GM19240 (cell line): ENCODE data around the gene HIF1A.
A peak's percentile ranks its signal among the peaks of the same experiment; 100 is the strongest.
"Not testable (repeated sequence)": the region's sequence is repeated elsewhere in the genome, so short reads cannot be mapped to it uniquely, and the experiment has no call there.

Source experiments
- DNase-seq: peaks from one replicate; pipeline ENCODE4 v3.0.0; 2011; ENCODE audit warnings: low spot score; ENCODE audit not compliant: insufficient read length

Gene HIF1A

DNA sequence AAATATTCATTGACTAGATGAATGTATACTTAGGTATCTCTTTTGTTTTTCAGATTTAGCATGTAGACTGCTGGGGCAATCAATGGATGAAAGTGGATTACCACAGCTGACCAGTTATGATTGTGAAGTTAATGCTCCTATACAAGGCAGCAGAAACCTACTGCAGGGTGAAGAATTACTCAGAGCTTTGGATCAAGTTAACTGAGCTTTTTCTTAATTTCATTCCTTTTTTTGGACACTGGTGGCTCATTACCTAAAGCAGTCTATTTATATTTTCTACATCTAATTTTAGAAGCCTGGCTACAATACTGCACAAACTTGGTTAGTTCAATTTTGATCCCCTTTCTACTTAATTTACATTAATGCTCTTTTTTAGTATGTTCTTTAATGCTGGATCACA, 51.6 kb downstream of the HIF1A start:
- no peak for DNase-seq

DNA sequence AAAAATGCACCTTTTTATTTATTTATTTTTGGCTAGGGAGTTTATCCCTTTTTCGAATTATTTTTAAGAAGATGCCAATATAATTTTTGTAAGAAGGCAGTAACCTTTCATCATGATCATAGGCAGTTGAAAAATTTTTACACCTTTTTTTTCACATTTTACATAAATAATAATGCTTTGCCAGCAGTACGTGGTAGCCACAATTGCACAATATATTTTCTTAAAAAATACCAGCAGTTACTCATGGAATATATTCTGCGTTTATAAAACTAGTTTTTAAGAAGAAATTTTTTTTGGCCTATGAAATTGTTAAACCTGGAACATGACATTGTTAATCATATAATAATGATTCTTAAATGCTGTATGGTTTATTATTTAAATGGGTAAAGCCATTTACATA, 52.0 kb downstream of the HIF1A start:
- DNase-seq = no peak

- DNase-seq = no peak
Measured at GRCh38 chr14:61749264-61749663, 54.0 kb downstream of the HIF1A start.

- no peak for DNase-seq
Measured at GRCh38 chr14:61749867-61750266, 54.6 kb downstream of the HIF1A start.

DNA sequence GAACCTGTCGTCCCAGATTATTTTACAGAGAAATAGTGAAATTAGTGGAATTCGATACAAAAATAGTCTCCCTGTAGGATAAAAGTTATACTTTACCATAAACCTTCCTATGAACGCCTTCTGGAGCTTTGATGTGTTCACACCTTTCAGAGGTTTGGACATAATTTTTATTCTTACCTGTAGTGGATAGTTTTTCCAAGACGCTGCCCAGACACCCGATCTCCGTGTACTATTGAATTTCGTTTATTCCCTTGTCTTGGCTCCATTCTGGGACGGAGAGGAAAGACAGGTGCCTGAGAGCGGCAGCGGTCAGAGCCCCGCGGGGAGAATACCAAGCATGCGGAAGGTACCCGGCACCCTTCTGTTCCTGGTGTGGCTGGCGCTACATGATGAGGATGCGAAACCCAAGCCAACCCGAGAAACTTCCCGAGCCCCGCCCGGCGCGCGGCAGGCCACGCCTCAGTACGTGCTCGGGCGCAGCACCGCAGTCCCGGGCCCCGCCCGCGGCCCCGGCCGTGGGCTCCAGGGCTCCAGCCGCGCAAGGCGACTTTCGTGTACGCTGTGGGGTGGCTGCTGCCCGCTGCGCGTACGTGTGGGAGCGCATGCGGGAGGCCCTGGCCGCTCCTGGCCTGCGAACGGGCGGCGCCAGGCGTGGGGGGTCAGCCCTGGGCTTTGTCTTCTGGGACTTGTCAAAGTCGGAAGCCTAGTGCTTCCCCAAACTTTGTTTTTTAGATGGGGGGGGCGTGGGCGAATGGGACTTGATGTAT, 55.6 kb downstream of the HIF1A start:
- peak; percentile 67 for DNase-seq

DNA sequence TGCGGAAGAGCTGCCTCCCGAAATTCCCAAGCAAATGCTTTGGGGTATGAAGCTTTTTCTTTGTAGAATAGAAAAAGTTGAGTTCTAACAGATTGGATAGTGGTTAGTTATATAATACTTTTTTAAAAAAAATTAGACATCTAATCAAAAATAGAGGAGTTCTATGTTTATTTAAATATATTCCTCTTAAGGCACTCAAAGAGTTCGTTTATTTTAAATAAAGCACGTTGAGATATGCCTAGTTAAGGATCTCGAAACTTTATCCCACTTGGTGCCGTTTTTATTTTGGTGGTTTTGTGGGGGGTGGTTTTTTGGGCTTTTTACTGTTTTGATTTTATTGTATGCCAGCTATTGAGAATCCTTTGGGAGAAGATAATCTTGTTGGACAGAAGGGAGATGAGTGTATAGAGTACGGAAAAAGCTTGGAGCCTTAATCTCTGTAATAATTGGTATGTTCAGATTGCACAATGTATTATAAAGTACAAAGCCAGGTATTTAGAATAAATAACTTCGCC, 56.2 kb downstream of the HIF1A start:
- DNase-seq = no peak

- DNase-seq = no peak
Measured at GRCh38 chr14:61752626-61753025, 57.3 kb downstream of the HIF1A start.

GRCh38 chr14:61753631-61754030, 58.3 kb downstream of the HIF1A start:
- no peak for DNase-seq

DNA sequence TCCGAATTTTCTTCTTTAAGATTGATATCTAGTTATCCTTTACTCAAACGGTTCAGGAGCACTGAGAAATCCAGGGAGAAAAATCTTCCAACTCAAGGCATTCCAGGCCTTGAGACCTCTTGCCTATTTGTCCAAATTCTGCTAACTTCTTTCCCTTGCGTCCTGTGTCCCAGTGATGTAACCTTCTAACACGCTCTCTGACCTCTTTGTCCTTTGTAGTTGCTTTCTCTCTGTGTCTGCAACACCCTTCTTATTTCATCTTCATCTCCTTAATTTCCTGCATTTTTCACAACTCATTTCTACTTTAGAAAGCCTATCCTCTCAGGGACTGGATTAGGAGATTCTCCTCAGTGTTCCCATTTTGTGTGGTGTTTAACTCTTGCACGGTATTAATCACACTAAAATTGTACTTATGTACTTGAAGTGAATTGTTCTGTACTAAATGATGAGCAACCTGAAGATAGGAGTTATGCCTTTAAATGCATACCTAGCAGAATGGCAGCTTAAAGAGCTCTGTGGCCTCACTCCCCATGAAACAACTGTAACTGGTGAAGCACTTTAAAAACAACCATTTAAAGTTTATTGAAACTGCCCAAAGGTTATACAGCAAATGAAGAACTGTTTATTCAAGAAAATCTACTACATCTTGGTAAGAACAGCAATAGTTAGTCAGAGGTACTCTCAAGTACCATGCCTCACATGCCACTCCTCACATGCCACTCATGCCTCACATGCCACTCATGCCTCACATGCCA, 59.5 kb downstream of the HIF1A start:
- DNase-seq = no peak

DNA sequence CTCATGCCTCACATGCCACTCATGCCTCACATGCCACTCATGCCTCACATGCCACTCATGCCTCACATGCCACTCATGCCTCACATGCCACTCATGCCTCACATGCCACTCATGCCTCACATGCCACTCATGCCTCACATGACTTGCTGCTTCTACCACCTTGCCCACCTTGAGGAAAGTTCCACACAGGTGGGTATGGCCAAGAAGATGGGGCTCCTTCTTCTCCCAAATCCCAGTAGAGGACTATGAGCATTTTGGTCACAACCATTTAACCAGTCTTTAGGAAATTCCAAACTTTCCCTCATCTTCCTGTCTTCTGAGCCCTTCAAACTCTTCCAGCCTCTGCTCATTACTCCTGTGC, 60.0 kb downstream of the HIF1A start:
- DNase-seq = not testable (repeated sequence)

GRCh38 chr14:61756135-61756534, 60.8 kb downstream of the HIF1A start:
- no peak for DNase-seq

DNA sequence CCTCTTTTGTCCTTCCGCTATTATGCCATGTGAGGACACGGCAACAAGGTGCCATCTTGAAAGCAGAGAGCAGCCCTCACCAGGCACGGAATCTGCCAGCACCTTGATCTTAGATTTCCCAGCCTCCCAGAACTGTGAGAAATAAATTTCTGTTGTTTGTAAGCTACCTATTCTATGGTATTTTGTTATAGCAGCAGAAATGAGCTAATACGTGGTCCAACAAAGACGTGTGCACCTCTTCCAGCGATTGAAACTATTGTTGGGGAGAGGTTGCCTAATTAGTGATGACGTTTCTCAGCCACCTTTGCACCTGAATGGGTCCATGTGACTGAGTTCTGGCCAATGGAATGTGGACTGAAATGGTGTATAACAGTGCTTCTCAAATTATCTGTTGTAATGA, 64.6 kb downstream of the HIF1A start:
- DNase-seq = no peak

DNA sequence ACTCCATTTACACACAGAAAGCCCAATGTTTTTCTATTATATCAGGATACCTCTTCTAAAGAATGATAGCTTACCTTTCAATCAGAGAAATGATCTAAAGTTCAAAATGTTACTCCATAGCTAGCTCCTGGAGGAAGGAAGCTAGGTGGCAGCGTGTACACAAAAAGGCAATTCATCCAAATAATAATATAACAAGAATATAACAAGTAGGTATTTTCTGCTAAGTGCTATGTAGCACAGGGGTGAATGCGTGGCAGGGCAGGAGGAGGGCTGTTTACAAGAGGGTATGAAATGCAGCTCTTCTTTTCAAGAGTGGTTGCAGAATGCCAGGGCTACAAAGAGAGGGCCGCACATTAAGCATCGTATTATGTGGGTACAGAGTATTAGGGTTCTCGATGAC, 66.2 kb downstream of the HIF1A start:
- no peak for DNase-seq

DNA sequence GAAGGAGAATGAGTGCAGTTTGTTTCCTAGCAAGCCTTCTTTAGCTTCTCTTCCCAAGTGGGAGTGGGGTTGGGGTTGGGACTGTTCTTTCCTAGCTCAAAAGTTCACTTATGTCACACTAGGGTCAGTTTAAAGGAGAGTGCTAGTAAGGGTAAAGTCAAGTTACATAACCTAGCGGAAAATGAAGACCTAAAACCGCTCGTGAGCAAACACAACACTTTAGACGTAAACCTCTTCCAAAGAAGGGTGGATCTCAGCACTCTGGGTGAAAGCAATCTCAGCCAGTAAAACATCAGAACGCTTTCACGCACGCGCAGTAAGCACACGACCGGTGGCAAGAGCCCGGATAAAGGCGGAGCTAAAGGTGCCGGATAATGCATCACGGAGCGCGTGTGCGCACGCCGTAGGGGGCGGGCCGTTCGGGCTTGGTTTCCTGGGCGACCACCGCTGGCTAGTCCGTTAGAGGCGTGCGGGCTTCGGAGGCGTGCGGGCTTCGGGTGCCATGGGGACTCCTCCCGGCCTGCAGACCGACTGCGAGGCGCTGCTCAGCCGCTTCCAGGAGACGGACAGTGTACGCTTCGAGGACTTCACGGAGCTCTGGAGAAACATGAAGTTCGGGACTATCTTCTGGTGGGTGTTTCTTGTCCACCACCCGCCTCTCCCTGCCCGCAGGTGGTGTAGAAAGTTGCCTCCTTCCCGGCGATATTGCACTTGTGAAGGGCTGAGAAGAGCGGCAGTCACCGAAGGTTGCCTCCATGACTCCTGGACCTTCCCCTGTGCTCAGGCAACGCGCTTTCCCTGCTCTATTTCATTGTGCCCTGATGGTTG, 66.9 kb downstream of the HIF1A start, which contains the start of gene SNAPC1:
TSS of gene SNAPC1 (plus strand) at position 462 of the 828 bp plus-strand sequence. CDS start at position 503, 41 bp downstream.
- peak; percentile 94 for DNase-seq

GRCh38 chr14:61764342-61765122, 69.2 kb downstream of the HIF1A start:
- DNase-seq = no peak

GRCh38 chr14:61765225-61765943, 70.1 kb downstream of the HIF1A start:
- DNase-seq = no peak

DNA sequence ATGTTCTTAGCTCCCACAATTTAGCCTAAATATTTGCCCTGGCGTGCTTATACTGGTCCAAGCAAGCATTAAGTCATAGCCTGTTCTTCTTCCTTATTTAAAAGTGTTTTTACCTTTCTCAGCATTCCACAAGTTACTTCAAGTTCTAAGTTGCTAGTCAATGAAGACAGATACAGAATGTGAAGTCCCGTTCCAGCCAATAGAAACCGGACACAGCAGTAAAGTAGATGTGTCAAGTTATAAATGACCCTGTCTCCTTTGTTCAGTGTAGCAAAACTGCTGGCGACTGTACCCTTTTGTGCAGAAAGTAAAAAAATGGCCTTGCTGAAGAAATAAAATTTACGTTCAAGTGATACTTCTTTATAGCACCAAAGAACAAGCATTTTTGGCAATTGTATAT, 70.8 kb downstream of the HIF1A start:
- no peak for DNase-seq

- DNase-seq = no peak
Measured at GRCh38 chr14:61768240-61768639, 72.9 kb downstream of the HIF1A start.

DNA sequence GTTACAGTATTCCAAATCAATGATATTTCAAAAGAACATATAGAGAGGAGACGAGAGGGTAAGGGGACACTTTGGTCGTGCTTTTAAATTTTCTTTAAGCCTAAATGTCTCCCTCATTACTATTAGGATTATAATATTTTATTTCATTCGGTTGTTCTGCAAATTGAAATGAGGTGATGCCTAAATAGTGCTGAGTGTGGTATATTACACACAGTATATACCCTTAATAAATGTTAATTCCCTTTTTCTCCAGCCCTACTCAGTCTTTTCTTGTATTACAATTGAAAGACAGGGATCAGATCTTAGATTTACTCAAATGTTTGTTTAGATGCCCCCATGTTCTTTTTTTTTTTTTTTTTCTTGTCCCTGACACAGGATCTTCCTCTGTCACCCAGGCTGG, 74.6 kb downstream of the HIF1A start:
- no peak for DNase-seq

- no peak for DNase-seq
Measured at GRCh38 chr14:61774861-61775260, 79.5 kb downstream of the HIF1A start.
